CD14-positive monocyte (primary cell): ENCODE measurements around the gene GATA3. TPM values are rescaled to one million over a fixed set of nuclear protein-coding genes. Genes with fewer than 3 reads are reported as not detected.

Experiments
- DNase-seq, 3 donors: peaks; one replicate each; pipeline ENCODE4 v3.0.0-alpha.2; 2011 to 2022
- H2AFZ ChIP-seq: 2 replicates; pipeline ENCODE4 v1.6.0; 2012; ENCODE audit warnings: mild to moderate bottlenecking, low read depth, low read length, inconsistent platforms; ENCODE audit not compliant: insufficient read depth, poor library complexity, severe bottlenecking
- H3K27ac ChIP-seq, 2 donors: 1 replicate in 1 of 2; 2 replicates in 1 of 2; pipeline ENCODE4 v1.5.1; 2012 to 2013; ENCODE audit warnings: low read length in 2 of 2, control low read depth in 1 of 2, inconsistent platforms in 1 of 2, low read depth in 1 of 2, mild to moderate bottlenecking in 1 of 2
- H3K27me3 ChIP-seq, 2 donors: one replicate each; pipeline versions ENCODE4 v1.6.0 to v1.6.1; 2011 to 2013; ENCODE audit warnings: low read length in 2 of 2; ENCODE audit not compliant: control insufficient read depth in 2 of 2, insufficient read depth in 2 of 2
- H3K36me3 ChIP-seq, 2 donors: replicated peaks in 1 of 2; 1 replicate in 1 of 2; 2 replicates in 1 of 2; pipeline versions ENCODE4 v1.5.1 to v1.6.1; 2012 to 2013; ENCODE audit warnings: low read length in 2 of 2, control low read depth in 1 of 2, inconsistent platforms in 1 of 2, mild to moderate bottlenecking in 1 of 2; ENCODE audit not compliant: insufficient read depth in 2 of 2, control insufficient read depth in 1 of 2
- H3K4me1 ChIP-seq, 2 donors: 1 replicate in 1 of 2; 2 replicates in 1 of 2; pipeline versions ENCODE4 v1.5.1 to v1.6.1; 2012 to 2013; ENCODE audit warnings: low read length in 2 of 2, control low read depth in 1 of 2, inconsistent platforms in 1 of 2, mild to moderate bottlenecking in 1 of 2, moderate library complexity in 1 of 2; ENCODE audit not compliant: insufficient read depth in 2 of 2, control insufficient read depth in 1 of 2
- H3K4me2 ChIP-seq: replicated peaks from 2 replicates; pipeline ENCODE3; 2012; ENCODE audit warnings: low read length, moderate library complexity, mild to moderate bottlenecking; ENCODE audit not compliant: poor library complexity, severe bottlenecking; ENCODE audit errors: extremely low read depth
- H3K4me3 ChIP-seq, 3 experiments: fragments of 200-600 bp in 1 of 3; sonication (generic) in 1 of 3; replicated peaks in 1 of 3; 1 replicate in 2 of 3; 2 replicates in 1 of 3; pipeline ENCODE4 v1.5.1; 2011 to 2013; ENCODE audit warnings: low read length in 3 of 3, mild to moderate bottlenecking in 3 of 3, control low read depth in 2 of 3, low read depth in 2 of 3, inconsistent platforms in 1 of 3, moderate library complexity in 1 of 3
- H3K79me2 ChIP-seq: 2 replicates; pipeline ENCODE4 v1.6.0; 2012; ENCODE audit warnings: mild to moderate bottlenecking, control low read depth, inconsistent platforms, low read length, moderate library complexity; ENCODE audit not compliant: insufficient read depth
- H3K9ac ChIP-seq: 2 replicates; pipeline ENCODE4 v1.6.0; 2017; ENCODE audit warnings: low read length, mild to moderate bottlenecking; ENCODE audit not compliant: insufficient read depth, poor library complexity, severe bottlenecking
- H3K9me3 ChIP-seq, 2 donors: replicated peaks in 1 of 2; 1 replicate in 1 of 2; 2 replicates in 1 of 2; pipeline versions ENCODE4 v1.5.1 to v1.6.1; 2012 to 2013; ENCODE audit warnings: low read length in 2 of 2, control low read depth in 1 of 2; ENCODE audit not compliant: control insufficient read depth in 1 of 2, insufficient read depth in 1 of 2
- H4K20me1 ChIP-seq: 2 replicates; pipeline ENCODE4 v1.6.0; 2012; ENCODE audit warnings: mild to moderate bottlenecking, low read length, control low read depth, moderate library complexity; ENCODE audit not compliant: insufficient read depth
- H3K27ac Mint-ChIP-seq, 7 donors: one replicate each; pipeline ENCODE4 v1.8.0; 2020; ENCODE audit warnings: mild to moderate bottlenecking in 7 of 7, mixed read lengths in 7 of 7, moderate library complexity in 6 of 7, inconsistent platforms in 2 of 7
- H3K27me3 Mint-ChIP-seq, 3 donors: one replicate each; pipeline ENCODE4 v1.8.0; 2021 to 2022; ENCODE audit warnings: low read depth in 3 of 3, mild to moderate bottlenecking in 3 of 3, mixed read lengths in 3 of 3, moderate library complexity in 3 of 3, inconsistent platforms in 1 of 3
- H3K36me3 Mint-ChIP-seq, 2 donors: one replicate each; pipeline ENCODE4 v1.8.0; 2020; ENCODE audit warnings: mixed read lengths in 2 of 2, inconsistent platforms in 1 of 2, mild to moderate bottlenecking in 1 of 2
- H3K4me1 Mint-ChIP-seq: one replicate; pipeline ENCODE4 v1.8.0; 2020; ENCODE audit warnings: mild to moderate bottlenecking, mixed read lengths
- H3K4me3 Mint-ChIP-seq, 2 donors: one replicate each; pipeline ENCODE4 v1.8.0; 2020; ENCODE audit warnings: mild to moderate bottlenecking in 2 of 2, mixed read lengths in 2 of 2, moderate library complexity in 1 of 2
- H3K9me3 Mint-ChIP-seq, 7 donors: one replicate each; pipeline ENCODE4 v1.8.0; 2020 to 2022; ENCODE audit warnings: mixed read lengths in 7 of 7, mild to moderate bottlenecking in 6 of 7, moderate library complexity in 6 of 7, inconsistent platforms in 2 of 7
- whole genome bisulfite sequencing: methylation state at CpG from one replicate; pipeline ENCODE4 v1.1.5; 2013; ENCODE audit warnings: missing lambda C conversion rate; ENCODE audit not compliant: insufficient coverage; 5-methylcytosine and 5-hydroxymethylcytosine counted together
- intact Hi-C, 2 donors: fragments of 100-400 bp; cut with micrococcal nuclease; formaldehyde crosslinking; loops; one replicate each; pipeline versions ENCODE4 v1.15.0 to v1.15.1; 2023
- polyA plus RNA-seq, 3 donors: library from polyadenylated mRNA; depleted of rRNA in 1 of 3; unstranded in 2 of 3; stranded (reverse) in 1 of 3; fragments of 300-500 nt in 2 of 3; fragments of >200 nt in 1 of 3; fragmentation: Illumina TruSeq in 2 of 3; gene quantifications; 1 replicate in 2 of 3; 2 replicates in 1 of 3; pipeline ENCODE4 v1.2.3, GENCODE V29; 2012 to 2021
- TF ChIP-seq, protein P1 (sequence below): fragments of 200-600 bp; IDR thresholded peaks from one replicate; pipeline ENCODE4 v1.8.0; 2022; ENCODE audit warnings: antibody characterized with exemption, mild to moderate bottlenecking

GATA3 gene
- polyA plus RNA-seq, 3 donors = 0.07 to 0.08 TPM; not detected in 1

DNA sequence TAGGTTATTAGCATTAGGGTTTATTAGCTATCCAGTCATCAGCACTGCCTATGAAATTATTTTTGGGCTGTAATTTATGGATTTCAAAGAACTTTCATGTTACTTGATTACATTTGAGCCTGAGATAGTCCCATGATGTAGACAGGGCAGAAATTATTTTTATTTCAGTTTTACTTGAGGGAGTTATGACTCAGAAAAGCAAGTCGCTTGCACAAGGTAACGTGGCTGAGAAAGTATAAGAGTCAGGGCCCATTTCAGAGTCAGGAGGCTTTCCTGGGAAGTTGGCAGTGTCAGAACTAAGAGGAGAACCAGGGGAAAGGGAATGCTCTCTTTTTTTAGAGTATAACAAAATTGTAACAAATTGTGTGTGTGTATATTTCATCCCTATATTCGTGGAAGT, 16.5 kb downstream of the GATA3 start:
- no CpG with 5 or more reads among the region's 3 CpGs for WGBS
- intact Hi-C loops = no loop called here
- Mint-ChIP-seq H3K27me3 (peaks cover 12 to 29% (median 17%) of the 10 kb centered on the region in 3 donors), H3K36me3 (no peaks in the 10 kb centered on the region), H3K9me3 (peaks cover 0 to 6% (median 0%) of the 10 kb centered on the region in 7 donors), H3K4me1 (no peaks in the 10 kb centered on the region), H3K4me3 (no peak overlapping the region), H3K27ac (no peak overlapping the region)
- H3K4me2 ChIP-seq = no peak overlapping the region
- H2AFZ ChIP-seq = no peak overlapping the region
- H3K9ac ChIP-seq = no peak overlapping the region
- TF ChIP-seq, protein P1, sequence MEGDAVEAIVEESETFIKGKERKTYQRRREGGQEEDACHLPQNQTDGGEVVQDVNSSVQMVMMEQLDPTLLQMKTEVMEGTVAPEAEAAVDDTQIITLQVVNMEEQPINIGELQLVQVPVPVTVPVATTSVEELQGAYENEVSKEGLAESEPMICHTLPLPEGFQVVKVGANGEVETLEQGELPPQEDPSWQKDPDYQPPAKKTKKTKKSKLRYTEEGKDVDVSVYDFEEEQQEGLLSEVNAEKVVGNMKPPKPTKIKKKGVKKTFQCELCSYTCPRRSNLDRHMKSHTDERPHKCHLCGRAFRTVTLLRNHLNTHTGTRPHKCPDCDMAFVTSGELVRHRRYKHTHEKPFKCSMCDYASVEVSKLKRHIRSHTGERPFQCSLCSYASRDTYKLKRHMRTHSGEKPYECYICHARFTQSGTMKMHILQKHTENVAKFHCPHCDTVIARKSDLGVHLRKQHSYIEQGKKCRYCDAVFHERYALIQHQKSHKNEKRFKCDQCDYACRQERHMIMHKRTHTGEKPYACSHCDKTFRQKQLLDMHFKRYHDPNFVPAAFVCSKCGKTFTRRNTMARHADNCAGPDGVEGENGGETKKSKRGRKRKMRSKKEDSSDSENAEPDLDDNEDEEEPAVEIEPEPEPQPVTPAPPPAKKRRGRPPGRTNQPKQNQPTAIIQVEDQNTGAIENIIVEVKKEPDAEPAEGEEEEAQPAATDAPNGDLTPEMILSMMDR = no peak
- H3K4me3 ChIP-seq = no peak overlapping the region
- no peak for DNase-seq
- H3K79me2 ChIP-seq = no peaks in the 10 kb centered on the region
- no peaks in the 10 kb centered on the region for H4K20me1 ChIP-seq
- H3K4me1 ChIP-seq = no peaks in the 10 kb centered on the region
- no peak overlapping the region for H3K27ac ChIP-seq
- H3K27me3 ChIP-seq = peaks cover 4 to 11% of the 10 kb centered on the region in 2 donors
- no peaks in the 10 kb centered on the region for H3K36me3 ChIP-seq
- no peaks in the 10 kb centered on the region for H3K9me3 ChIP-seq

- H3K27me3 ChIP-seq = peaks cover under 1 to 5% of the 10 kb centered on the region in 2 donors
- TF ChIP-seq, protein P1 = no peak
- 100% methylated on average over 1 of the region's 5 CpGs for WGBS
- H3K9me3 ChIP-seq = no peaks in the 10 kb centered on the region
- H3K36me3 ChIP-seq = no peaks in the 10 kb centered on the region
- H2AFZ ChIP-seq = no peak overlapping the region
- no peak overlapping the region for H3K9ac ChIP-seq
- no peaks in the 10 kb centered on the region for H3K79me2 ChIP-seq
- H3K27ac ChIP-seq = no peak overlapping the region
- no peak for DNase-seq
- no peak overlapping the region for H3K27ac Mint-ChIP-seq
- H4K20me1 ChIP-seq = no peaks in the 10 kb centered on the region
- no peak overlapping the region for H3K4me3 ChIP-seq
- H3K36me3 Mint-ChIP-seq = no peaks in the 10 kb centered on the region
- no peak overlapping the region for H3K4me2 ChIP-seq
- H3K27me3 Mint-ChIP-seq = peaks cover 8 to 27% (median 12%) of the 10 kb centered on the region in 3 donors
- no peaks in the 10 kb centered on the region for H3K4me1 ChIP-seq
- no peaks in the 10 kb centered on the region for H3K4me1 Mint-ChIP-seq
- intact Hi-C loops = no loop called here
- peaks cover 0 to 6% (median 0%) of the 10 kb centered on the region in 7 donors for H3K9me3 Mint-ChIP-seq
- H3K4me3 Mint-ChIP-seq = no peak overlapping the region
Measured at GRCh38 chr10:8071666-8072065, 17.2 kb downstream of the GATA3 start.
